HEK293 (cell line): ENCODE measurements around the gene KCNK7.

Source experiments
- CTCF ChIP-seq: fragments of 450-650 bp; formaldehyde crosslinking; IDR thresholded peaks from 2 replicates; pipeline ENCODE4 v1.5.1; 2016; ENCODE audit warnings: missing biosample characterization, missing genetic modification characterization
- KLF1 ChIP-seq: fragments of 450-650 bp; formaldehyde crosslinking; IDR thresholded peaks from 2 replicates; pipeline ENCODE4 v1.5.1; 2016; ENCODE audit warnings: missing biosample characterization, missing genetic modification characterization
- TCF7L2 ChIP-seq: IDR thresholded peaks from 2 replicates; pipeline ENCODE4 v1.6.1; 2011; ENCODE audit warnings: low read depth, mild to moderate bottlenecking, inconsistent platforms, low read length, moderate library complexity, borderline replicate concordance
- YY1 ChIP-seq: fragments of 450-650 bp; formaldehyde crosslinking; IDR thresholded peaks from 2 replicates; pipeline ENCODE4 v1.5.1; 2018; ENCODE audit warnings: missing biosample characterization, missing genetic modification characterization
- ZBTB49 ChIP-seq: fragments of 450-650 bp; formaldehyde crosslinking; IDR thresholded peaks from 2 replicates; pipeline ENCODE4 v1.5.1; 2016; ENCODE audit warnings: missing biosample characterization, missing genetic modification characterization, low read depth
- ZFP37 ChIP-seq: fragments of 450-650 bp; formaldehyde crosslinking; IDR thresholded peaks from 2 replicates; pipeline ENCODE4 v1.5.1; 2016; ENCODE audit warnings: missing biosample characterization, missing genetic modification characterization
- ZNF140 ChIP-seq: fragments of 450-650 bp; formaldehyde crosslinking; IDR thresholded peaks from 2 replicates; pipeline ENCODE4 v1.5.1; 2016; ENCODE audit warnings: missing biosample characterization, missing genetic modification characterization
- ZNF2 ChIP-seq: fragments of 450-650 bp; formaldehyde crosslinking; IDR thresholded peaks from 2 replicates; pipeline ENCODE4 v1.5.1; 2016; ENCODE audit warnings: missing biosample characterization, missing genetic modification characterization
- ZNF202 ChIP-seq: fragments of 450-650 bp; formaldehyde crosslinking; IDR thresholded peaks from 2 replicates; pipeline ENCODE4 v1.5.1; 2016; ENCODE audit warnings: missing biosample characterization, missing genetic modification characterization, borderline replicate concordance
- ZNF239 ChIP-seq: fragments of 450-650 bp; formaldehyde crosslinking; IDR thresholded peaks from 2 replicates; pipeline ENCODE4 v1.5.1; 2016; ENCODE audit warnings: missing biosample characterization, missing genetic modification characterization
- ZNF350 ChIP-seq: fragments of 450-650 bp; formaldehyde crosslinking; IDR thresholded peaks from 2 replicates; pipeline ENCODE4 v1.5.0; 2017; ENCODE audit warnings: missing biosample characterization, mild to moderate bottlenecking, missing genetic modification characterization
- ZNF398 ChIP-seq: fragments of 450-650 bp; formaldehyde crosslinking; IDR thresholded peaks from 2 replicates; pipeline ENCODE4 v1.5.1; 2017; ENCODE audit warnings: missing biosample characterization, missing genetic modification characterization
- ZNF777 ChIP-seq: fragments of 450-650 bp; formaldehyde crosslinking; IDR thresholded peaks from 2 replicates; pipeline ENCODE4 v1.5.1; 2017; ENCODE audit warnings: missing biosample characterization, missing genetic modification characterization, borderline replicate concordance
- ZSCAN30 ChIP-seq: fragments of 450-650 bp; IDR thresholded peaks from 2 replicates; pipeline ENCODE4 v1.5.1; 2018; ENCODE audit warnings: missing biosample characterization, mild to moderate bottlenecking, missing genetic modification characterization, moderate library complexity

GRCh38 chr11:65610404-65610803, 14.8 kb upstream of the KCNK7 start:
- TF ChIP-seq ZNF239, result no peak
- TF ChIP-seq ZNF202 (tag by site-specific recombination), result no peak
- no peak for TF ChIP-seq ZFP37 (tag by site-specific recombination)
- no peak for TF ChIP-seq CTCF
- TF ChIP-seq YY1 (tag by site-specific recombination), result no peak
- TF ChIP-seq KLF1, result no peak
- TF ChIP-seq ZNF350 (tag by site-specific recombination), result no peak
- TF ChIP-seq TCF7L2, result no peak
- no peak for TF ChIP-seq ZSCAN30 (tag by site-specific recombination)
- TF ChIP-seq ZNF2 (tag by site-specific recombination), result no peak
- TF ChIP-seq ZBTB49 (tag by site-specific recombination), result no peak
- no peak for TF ChIP-seq ZNF398 (tag by site-specific recombination)
- no peak for TF ChIP-seq ZNF777 (tag by site-specific recombination)
- TF ChIP-seq ZNF140 (tag by site-specific recombination), result no peak
